Measurements from ENCODE around the gene MVB12B.

MVB12B gene

DNA sequence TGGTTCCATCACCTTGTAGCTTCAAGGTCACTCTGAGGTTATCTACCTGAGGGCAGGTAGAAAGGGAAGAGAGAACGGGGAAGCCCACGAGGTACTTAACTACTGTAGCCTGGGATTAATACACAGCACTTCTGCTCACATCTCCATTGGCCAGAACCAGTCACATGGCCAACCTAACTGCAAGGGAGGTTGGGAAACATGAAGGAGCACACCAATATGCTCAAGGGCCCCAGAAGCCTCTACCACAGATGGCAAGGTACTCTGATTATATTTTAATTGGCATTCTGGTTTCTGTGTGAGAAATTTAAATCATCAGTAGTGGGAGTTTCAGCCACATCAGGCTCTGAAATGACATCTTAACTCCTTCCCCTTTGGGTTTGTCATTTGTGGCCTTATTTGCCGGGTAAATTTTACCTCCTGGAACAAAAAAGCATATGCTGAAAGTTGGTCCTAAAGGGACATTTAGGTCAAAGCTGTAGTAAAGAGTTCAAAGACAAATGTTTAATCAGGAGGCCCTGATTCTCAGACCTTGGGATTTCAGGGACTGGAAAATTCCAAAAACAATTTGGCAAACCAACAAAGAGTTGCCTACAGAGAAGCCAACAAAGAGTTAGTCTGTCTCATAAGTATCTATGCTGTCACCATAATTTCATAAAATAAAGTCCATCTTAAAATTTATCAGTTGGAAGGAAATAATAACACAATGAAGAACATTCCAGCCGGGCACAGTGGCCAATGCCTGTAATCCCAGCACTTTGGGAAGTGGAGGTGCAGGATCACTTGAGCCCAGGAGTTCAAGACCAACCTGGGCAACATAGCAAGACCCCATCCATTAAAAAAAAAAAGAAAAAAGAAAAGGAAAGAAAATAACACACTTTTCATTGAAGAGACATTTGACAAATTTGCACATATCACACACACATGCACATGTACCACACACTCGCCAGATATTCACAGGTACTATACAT is 13.8 kb upstream of the MVB12B start:
- H3K4me3 ChIP-seq (ENCODE audit: low read length) = no peak overlapping the region
- TF ChIP-seq, protein P1, sequence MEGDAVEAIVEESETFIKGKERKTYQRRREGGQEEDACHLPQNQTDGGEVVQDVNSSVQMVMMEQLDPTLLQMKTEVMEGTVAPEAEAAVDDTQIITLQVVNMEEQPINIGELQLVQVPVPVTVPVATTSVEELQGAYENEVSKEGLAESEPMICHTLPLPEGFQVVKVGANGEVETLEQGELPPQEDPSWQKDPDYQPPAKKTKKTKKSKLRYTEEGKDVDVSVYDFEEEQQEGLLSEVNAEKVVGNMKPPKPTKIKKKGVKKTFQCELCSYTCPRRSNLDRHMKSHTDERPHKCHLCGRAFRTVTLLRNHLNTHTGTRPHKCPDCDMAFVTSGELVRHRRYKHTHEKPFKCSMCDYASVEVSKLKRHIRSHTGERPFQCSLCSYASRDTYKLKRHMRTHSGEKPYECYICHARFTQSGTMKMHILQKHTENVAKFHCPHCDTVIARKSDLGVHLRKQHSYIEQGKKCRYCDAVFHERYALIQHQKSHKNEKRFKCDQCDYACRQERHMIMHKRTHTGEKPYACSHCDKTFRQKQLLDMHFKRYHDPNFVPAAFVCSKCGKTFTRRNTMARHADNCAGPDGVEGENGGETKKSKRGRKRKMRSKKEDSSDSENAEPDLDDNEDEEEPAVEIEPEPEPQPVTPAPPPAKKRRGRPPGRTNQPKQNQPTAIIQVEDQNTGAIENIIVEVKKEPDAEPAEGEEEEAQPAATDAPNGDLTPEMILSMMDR (conservative IDR thresholded peaks at IDR 0.05; ENCODE audit: low read length) = no peak
- no peak for DNase-seq (ENCODE audit: low read depth)

DNA sequence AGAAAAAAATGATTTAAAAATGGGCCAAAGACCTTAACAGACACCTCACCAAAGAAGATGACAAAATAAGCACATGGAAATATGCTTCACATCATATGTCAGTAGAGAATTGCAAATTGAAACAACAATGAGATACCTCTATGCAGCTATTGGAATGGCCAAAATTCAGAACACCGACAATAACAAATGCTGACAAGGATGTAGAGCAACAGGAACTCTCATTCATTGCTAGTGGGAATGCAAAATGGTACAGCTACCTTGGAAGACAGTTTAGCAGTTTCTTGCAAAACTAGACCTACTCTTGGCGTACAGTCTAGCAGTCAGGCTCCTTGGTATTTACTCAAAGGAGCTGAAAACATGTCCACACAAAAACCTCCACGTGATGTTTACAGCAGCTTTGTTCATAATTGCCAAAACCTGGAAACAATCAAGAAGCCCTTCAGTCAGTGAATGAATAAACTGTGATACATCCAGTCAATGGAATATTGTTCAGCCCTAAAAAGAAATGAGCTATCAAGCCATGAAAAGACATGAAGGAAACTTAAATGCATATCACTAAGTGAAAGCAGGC is 10.5 kb upstream of the MVB12B start:
- DNase-seq (ENCODE audit: low read depth) = no peak
- H3K4me3 ChIP-seq (ENCODE audit: low read length) = no peak overlapping the region
- TF ChIP-seq, protein P1 (conservative IDR thresholded peaks at IDR 0.05; ENCODE audit: low read length) = no peak

DNA sequence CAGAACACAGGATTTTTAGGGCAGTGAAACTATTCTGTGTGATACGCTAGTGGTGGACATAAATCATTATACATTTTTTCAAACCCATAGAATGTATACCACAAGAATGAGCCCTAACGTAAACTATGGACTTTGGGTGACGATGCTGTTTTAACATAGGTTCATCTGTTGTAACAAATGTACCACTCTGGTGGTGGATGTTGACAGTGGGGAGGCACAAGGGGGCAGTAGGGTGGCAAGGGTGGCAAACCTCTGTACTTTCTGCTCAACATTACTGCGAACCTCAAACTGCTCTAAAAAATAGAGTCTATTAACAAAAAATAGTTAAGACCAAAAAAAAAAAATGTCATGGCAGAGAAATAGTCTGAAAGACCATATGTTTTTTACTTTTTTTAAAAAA is 9.1 kb upstream of the MVB12B start:
- peak; percentile 20 for DNase-seq (ENCODE audit: low read depth)
- TF ChIP-seq, protein P1 (conservative IDR thresholded peaks at IDR 0.05; ENCODE audit: low read length) = peak; percentile 39
- H3K4me3 ChIP-seq (ENCODE audit: low read length) = no peak overlapping the region

DNA sequence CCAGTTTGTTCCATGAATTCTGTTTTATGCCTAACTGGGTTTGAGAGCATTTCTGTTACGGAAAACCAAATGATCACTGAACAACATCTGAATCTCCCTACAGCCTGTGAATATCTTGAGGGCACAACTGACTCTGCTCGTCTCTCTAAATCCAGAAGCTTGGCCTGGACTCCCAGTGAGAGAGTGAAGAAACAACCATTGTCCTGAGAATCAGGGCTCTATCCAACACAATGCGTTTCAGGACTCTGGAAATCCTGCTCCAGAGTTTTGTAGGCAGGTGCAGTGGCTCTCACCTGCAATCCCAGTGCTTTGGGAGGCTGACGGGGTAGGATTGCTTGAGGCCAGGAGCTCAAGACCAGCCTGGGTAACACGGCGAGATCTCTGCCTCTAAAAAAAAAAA is 7.8 kb upstream of the MVB12B start:
- H3K4me3 ChIP-seq (ENCODE audit: low read length) = no peak overlapping the region
- TF ChIP-seq, protein P1 (conservative IDR thresholded peaks at IDR 0.05; ENCODE audit: low read length) = no peak
- DNase-seq (ENCODE audit: low read depth) = no peak

DNA sequence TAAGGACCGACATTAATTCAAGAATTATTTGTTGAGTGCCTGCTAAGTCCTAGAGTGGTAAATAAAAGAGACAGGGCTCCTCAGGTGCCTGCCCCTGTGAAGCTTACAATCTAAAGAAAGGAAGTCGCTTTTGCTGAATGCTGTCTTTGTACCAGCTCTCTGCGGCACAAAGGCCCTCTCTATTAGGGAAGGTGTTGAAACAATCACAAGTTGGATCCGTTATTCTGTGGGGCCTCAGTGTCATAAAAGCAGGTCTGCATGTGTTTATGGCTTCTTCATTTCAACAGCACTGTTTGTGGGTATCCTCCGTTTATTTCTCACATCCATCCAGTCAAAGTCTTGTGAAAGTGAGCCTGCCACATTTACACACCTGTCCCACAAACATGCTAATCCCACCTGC is 7.0 kb upstream of the MVB12B start:
- no peak for DNase-seq (ENCODE audit: low read depth)
- TF ChIP-seq, protein P1 (conservative IDR thresholded peaks at IDR 0.05; ENCODE audit: low read length) = no peak
- H3K4me3 ChIP-seq (ENCODE audit: low read length) = no peak overlapping the region

DNA sequence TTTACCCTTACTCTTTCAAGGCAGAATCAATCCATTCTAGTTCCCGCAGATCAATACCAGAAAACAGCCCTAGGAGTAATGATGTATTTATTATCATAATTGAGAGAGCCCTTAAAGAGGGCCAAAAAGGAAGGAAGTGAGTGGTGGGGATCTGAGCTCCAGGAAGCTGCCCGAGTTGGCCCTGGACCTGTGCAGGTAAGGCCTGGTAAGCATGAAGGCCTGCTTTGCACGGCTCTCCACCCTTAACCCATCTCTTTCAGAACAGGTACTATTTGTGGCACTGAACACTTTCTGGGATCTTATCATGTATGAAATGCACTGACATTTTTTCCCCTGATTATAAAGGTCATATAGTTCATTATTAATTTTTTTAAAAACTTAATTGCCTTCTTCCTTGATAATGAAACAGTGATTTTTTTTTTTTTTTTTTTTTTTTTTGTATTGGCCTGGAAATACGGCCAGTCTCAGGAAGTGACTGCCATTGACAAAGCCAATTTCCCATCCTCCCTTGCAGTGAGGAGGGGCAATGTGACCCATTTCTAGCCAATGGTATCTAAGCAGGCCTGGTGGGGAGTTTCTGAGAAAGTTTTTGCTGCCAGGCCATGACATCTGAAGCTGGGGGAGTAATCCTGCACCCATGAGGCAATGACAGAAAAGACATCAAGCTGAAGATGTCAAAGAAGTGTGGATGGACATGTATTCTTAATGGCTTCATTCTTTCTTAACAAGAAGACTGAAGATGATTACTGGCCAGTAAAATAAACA is 6.3 kb upstream of the MVB12B start:
- TF ChIP-seq, protein P1 (conservative IDR thresholded peaks at IDR 0.05; ENCODE audit: low read length) = no peak
- peak; percentile 3 for DNase-seq (ENCODE audit: low read depth)

More for the DNA sequence above, 6.3 kb upstream of the MVB12B start:
- H3K4me3 ChIP-seq (ENCODE audit: low read length) = no peak overlapping the region

All from AG10803 (cell line).